ENCODE results near the gene TTC9.
"Not testable (repeated sequence)": the region's sequence is repeated elsewhere in the genome, so short reads cannot be mapped to it uniquely, and the experiment has no call there.

Gene TTC9

GRCh38 chr14:70683983-70684382 is 42.3 kb downstream of the TTC9 start:
- no peak for DNase-seq

DNA sequence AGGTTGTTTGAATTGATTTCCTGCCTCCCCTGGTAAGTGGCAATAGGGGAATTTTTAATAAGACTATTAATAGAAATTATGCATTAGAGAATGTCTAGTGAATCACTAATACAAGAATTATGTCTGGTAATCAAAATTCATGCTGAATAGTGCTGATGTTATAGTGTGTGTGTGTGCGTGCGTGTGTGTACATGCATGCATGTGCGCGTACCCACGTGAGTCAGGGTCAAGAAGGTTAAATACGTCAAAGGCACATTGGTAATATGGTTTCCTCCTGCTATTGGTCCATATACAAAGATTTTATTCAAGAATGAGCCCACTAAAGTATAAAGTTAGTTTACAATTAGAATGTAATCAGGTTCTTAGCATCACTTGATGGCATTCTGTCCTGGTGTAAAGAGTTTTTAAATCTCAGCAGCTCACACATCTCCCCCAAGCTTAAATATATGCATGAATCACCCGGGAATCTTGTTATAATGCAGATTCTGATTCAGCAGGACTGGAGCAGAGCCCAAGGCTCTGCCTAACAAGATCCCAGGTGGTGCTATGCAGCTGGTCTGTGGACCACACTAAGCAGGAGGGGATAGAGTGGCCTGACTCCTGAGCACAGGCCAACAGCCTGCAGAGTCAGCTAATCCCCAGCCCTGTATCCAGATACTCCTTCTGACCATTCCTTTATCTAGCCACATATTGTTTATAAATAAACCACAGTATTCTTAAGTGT is 43.9 kb downstream of the TTC9 start:
- DNase-seq = no peak

DNA sequence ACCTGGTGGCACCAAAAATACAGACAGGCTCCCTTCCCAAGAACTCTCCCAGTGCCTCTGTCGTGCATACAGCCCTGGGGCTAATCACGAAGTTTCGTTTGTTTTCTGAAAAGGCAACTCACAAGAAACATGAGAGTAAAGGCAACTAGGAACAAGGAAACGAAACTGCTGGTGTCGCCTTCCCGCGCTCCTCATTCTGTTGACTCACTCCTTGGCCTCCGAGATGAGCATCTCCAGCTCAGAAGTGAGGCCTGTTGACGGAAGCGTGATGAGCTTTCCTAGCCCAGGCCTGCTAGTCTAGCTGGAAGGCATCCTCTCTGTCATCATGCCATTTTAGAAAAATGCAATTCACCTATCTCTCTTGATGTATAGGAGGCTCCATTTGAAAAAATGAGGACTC is 50.5 kb downstream of the TTC9 start:
- DNase-seq = peak in 7 of 14 donors; percentile 4 to 19 (median 12)

GRCh38 chr14:70696026-70696425 is 54.3 kb downstream of the TTC9 start:
- no peak for DNase-seq

DNA sequence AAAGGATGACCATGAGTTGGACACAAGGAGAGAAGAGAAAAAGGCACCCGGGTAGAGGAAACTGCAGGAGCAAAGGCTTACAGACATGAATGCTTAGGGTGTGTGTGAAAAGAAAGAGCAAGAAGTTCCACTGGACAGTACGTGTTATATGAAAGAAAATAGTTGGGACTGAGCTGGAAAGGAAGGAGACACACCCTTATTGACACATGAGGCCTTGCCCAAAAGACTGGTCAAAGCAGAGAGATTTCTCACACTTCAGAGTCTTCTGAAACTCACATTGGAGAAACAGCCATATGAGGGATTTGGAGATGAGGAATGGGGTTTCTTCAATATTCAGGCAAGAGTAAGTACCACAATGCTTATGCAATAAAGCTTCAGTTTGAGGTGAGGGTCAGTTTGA is 56.0 kb downstream of the TTC9 start:
- no peak for DNase-seq

DNA sequence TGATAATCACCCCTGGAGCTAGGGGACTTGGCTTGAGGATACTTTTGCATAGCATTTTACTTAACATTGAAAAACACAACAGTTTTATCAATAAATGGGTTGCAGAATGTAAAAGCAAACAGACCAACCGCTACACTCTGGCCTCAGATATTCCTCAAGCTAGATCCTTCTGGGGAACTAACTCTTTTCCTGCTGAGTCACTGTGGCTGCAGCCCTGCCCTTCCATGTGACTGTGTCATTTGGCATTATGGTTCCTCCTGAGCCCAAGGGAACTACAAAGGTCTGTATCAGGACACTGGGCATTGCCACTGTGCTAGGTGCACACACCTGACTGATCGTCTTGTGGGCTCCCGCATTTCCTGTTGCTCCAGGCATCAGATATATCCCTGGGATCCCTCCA is 56.6 kb downstream of the TTC9 start:
- peak in 1 of 14 donors; percentile 2 for DNase-seq

DNA sequence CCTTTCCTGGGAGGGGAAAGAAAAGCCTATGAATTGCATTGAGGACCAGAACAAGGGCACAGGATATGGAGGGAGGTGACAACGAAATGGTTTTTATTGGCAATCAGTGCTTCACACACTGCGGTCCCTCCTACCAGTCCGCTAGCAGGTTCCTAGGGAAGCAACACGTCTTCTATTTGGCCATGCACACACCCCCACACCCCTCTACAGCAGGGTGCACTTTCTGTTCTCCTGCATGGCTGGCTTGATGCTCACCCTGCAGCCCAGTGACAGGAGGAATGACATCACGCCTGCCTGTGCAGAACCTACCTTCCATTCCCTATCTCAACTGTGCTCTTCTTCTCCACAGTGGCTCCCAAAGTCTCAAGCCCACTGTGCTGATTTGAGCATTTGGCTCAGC is 57.9 kb downstream of the TTC9 start:
- no peak for DNase-seq

DNA sequence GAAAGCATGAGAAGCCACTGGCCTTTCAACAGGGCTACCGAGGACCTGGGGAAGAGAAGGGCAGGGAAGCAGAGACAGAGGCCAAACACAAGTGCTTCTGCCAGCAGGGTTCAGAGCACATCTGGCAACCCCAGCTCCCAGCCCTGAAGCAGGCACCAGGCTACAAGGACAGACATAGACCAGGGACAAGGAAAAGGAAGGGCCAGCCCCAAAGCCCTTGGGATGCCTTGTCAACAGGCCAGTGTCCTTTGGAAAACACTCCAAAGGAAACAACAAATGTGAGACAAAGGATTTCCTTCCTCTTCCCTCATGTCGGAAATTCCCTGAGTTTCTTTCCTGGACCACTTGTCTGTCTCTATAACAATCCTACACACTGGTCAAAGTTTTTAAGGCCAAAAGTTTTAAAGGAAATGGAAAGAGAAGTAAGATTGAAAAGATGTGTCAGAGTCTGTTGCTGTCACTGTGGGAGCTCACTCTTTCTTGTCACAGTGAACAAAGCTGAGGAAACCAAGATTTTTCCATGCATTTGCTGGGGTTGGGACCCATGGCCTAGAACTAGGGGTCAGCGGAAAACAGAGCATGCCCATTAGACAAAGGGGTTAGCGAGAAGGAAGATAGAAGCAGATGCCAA is 59.4 kb downstream of the TTC9 start:
- DNase-seq = no peak

DNA sequence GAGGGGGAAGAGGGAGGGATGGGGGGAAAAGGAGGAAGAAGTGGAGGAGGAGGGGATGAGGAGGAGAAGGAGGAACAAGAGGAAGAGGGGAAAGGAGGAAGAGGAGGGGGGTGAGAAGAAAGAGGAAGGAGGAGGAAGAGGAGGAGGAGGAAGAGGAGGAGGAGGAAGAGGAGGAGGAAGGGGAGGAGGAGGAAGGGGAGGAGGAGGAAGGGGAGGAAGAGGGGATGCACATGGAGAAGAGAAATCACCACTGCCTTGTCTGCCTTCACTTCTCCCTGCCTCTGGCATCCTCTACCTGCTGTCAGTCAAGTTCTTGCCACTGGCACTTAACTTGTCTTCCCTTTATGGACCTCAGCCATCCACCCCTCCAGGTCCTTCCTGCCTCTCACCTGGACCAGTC is 59.9 kb downstream of the TTC9 start:
- DNase-seq = no peak

- no peak for DNase-seq
Measured at GRCh38 chr14:70702161-70702560, 60.4 kb downstream of the TTC9 start.

- not testable (repeated sequence) for DNase-seq
Measured at GRCh38 chr14:70703621-70704168, 62.0 kb downstream of the TTC9 start.

- DNase-seq = no peak
Measured at GRCh38 chr14:70704960-70705359, 63.2 kb downstream of the TTC9 start.

DNA sequence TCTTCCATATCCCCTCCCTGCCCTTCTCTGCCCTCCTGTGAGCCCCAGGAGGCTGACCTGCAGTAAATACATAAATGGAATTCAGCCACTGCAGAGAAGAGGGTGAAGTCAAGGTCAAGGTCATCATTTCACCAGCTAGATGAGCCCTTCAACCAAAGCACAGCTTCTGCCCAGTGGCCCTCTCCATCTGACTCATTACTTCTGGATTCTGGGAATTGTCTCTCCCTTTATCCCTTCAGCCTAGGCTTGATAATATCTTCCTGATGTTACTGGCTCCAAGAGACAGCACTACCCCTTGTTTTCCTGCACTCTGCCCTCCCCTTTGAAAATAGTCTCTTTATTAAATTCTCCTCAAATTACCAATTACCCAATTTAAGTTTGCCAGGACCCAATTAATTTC is 64.5 kb downstream of the TTC9 start:
- DNase-seq = no peak

DNA sequence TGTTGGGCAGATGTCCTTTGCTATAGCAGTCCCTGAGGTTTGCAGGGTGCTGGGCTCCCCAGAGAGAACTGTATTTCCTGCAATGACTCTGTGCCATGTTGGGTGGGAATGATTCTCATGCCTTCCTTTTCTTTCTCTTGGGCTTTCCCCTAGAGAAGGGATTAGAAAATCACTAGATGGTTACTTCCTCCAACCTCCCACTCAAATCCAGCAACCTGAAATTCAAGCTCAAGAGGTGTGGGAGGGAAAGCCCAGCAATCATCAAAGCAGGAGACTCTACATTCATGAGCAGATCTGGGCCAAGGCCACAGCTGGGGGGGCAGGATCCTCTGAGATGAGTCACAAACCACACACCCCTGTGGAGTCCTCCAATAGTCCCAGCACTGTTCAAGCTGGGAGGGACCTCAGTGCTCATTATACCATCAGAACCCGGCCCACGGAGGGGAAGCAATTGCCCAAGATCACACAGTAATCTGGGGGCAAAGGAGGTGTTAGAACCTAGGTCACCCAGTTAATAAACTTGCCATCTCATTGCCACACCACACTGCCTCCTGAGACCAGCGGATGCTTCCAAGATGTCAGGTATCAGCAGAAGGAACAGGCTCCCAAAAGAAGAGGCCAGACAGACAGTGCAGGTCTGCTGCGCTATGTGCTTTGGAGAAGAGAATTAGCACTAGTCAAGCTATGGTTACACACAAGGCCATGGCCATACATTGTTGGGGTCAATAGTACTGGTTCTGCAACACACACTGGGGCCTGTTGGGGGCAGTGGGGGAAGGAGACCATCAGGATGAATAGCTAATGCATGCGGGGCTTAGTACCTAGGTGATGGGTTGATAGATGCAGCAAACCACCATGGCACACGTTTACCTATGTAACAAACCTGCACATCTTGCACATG is 65.7 kb downstream of the TTC9 start:
- DNase-seq = no peak

- DNase-seq = no peak
Measured at GRCh38 chr14:70708717-70709570, 67.2 kb downstream of the TTC9 start.

- no peak for DNase-seq
Measured at GRCh38 chr14:70709726-70710382, 68.1 kb downstream of the TTC9 start.

GRCh38 chr14:70711451-70711850 is 69.7 kb downstream of the TTC9 start:
- DNase-seq = no peak

DNA sequence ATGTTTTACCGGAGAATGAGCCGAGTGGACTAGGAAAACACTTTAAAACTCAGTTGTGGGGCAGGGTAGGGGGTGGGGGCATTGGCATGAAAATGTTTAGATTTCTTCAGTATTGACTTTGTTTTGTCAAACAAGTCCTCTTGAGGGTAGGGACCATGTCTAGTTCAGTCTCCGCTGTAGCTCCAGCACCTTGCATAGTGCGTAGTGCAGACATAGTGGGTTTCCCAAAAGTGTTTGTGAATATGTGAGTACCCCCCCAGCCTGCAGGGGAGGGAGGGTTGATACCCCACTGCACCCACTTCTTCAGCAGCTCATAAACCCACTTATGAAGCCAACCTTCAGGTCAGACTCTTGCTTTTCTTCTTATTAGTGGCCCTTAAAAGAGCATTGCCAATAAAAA is 71.4 kb downstream of the TTC9 start:
- DNase-seq = no peak

DNA sequence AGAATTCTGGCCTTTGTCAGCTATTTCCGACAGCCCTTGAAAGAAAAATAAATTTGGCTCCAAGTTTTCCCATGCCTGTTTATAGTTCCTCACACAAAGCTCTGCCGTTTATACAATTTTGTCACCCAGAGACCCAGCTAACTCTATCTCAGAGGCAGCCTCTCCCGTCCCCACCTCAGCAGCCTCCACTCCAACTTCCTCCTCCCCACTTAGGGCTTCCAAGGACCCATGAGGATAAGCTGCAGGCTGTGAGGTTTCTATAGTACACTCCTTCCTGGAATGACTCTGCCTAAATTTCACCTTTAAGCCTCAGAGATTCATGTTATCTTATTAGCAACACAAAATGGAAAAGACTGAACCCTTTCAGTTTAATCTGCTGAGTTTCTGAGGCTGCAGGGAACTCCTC is 71.8 kb downstream of the TTC9 start:
- no peak for DNase-seq

DNA sequence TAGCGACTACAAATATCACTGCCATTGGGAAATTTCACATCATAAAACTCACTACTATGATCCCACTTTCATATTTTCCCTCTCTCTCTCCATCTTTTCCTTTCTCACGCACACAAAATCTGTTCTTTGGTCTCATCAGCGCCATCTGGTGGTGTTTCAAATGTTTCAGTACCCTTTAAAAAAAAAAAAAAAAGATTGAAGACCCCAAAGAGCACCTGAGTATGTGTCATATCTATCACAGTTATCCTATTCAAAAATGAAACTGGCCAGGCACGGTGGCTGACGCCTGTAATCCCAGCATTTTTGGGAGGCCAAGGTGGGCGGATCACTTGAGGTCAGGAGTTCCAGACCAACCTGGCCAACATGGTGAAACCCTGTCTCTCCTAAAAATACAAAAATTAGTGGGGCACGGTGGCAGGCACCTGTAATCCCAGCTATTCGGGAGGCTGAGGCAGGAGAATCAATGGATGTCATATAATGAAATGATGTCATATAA is 72.4 kb downstream of the TTC9 start:
- DNase-seq = peak in 2 of 14 donors; percentile 1 to 7

DNA sequence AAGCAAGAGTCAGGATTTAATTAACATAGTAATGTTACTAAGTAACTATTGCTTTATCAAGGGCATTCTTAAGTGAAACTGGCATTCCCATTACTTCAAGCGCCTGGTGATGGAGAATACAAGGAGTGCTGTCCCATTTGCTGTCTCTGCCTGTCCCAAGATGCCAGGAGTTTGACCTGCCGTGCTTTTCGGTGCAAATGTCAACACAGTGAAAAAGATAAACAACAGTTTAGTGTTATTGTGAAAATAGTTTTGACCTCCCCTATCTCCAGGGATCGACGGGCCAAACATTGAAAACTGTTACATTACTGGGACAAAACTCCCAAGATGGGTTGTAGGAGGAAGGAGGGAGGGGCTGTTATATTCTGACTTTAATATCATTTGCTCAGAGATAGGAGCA is 74.8 kb downstream of the TTC9 start:
- DNase-seq = no peak

Data from C1 segment of cervical spinal cord (tissue), 14 donors.